GM18951 (cell line): ENCODE data around the gene DIAPH3.

Source experiments
- POLR2A ChIP-seq: IDR thresholded peaks from 4 replicates; pipeline ENCODE4 v1.6.1; 2011; ENCODE audit warnings: mild to moderate bottlenecking; ENCODE audit not compliant: insufficient read length, insufficient read depth; ENCODE audit errors: extremely low read depth
- in situ Hi-C: fragments of 300-500 bp; cut with MboI; formaldehyde crosslinking; loops from one replicate; pipeline ENCODE4 v1.12.0; 2022; ENCODE audit warnings: low sequenced_read_pairs, mixed read lengths, inconsistent platforms; ENCODE audit not compliant: unreplicated experiment

DIAPH3 gene

GRCh38 chr13:59623206-59623915 is 540.4 kb downstream of the DIAPH3 start:
- in situ Hi-C loops = no loop called here
- no peak for TF ChIP-seq POLR2A

GRCh38 chr13:59621773-59622172 is 542.0 kb downstream of the DIAPH3 start:
- in situ Hi-C loops = no loop called here

More at GRCh38 chr13:59621773-59622172, 542.0 kb downstream of the DIAPH3 start:
- no peak for TF ChIP-seq POLR2A
